Lower leg skin (tissue), 4 donors: ENCODE measurements around the gene TCTN1. TPM values are rescaled to one million over a fixed set of nuclear protein-coding genes. Genes with fewer than 3 reads are reported as not detected.

Experiments
- DNase-seq, 2 donors: peaks; one replicate each; pipeline ENCODE4 v3.0.0-alpha.2; 2019; ENCODE audit warnings: low spot score in 2 of 2
- H3K4me3 ChIP-seq: fragments of 200-600 bp; sonication (generic); 2 replicates; pipeline ENCODE4 v1.5.1; 2017; ENCODE audit warnings: mild to moderate bottlenecking, low read depth; ENCODE audit not compliant: poor library complexity, severe bottlenecking
- CTCF ChIP-seq, 3 donors: fragments of 450-650 bp; IDR thresholded peaks; one replicate each; pipeline ENCODE4 v1.5.1; 2016; ENCODE audit warnings: antibody characterized with exemption in 3 of 3, mild to moderate bottlenecking in 3 of 3, moderate library complexity in 2 of 3
- POLR2A ChIP-seq, 2 donors: fragments of 450-650 bp; IDR thresholded peaks; one replicate each; pipeline ENCODE4 v1.6.1; 2016 to 2017; ENCODE audit warnings: antibody characterized with exemption in 2 of 2, mild to moderate bottlenecking in 1 of 2, moderate library complexity in 1 of 2
- WGBS, 2 donors: methylation state at CpG; one replicate each; pipeline ENCODE4 v1.1.5; 2018; 5-methylcytosine and 5-hydroxymethylcytosine counted together
- intact Hi-C: fragments of 100-400 bp; cut with DNase I; formaldehyde crosslinking; loops from one replicate; pipeline ENCODE4 v1.15.0; 2023; ENCODE audit warnings: low total_unique reads
- total RNA-seq, 4 donors: library from RNA; depleted of rRNA; stranded (reverse); fragments of >200 nt; gene quantifications; one replicate each; pipeline ENCODE4 v1.1.0, GENCODE V29; 2016

The TCTN1 gene
- total RNA-seq, 4 donors from 2014 or later, result 18.6 to 44.8 (median 24.7) TPM

GRCh38 chr12:110677982-110678381, 64.1 kb downstream of the TCTN1 start:
- TF ChIP-seq CTCF (IDR thresholded peaks at IDR 0.05), result no peak
- TF ChIP-seq POLR2A (IDR thresholded peaks at IDR 0.05), result no peak
- WGBS, 2 donors, result 89 to 94% methylated on average over 4 of the region's 4 CpGs

GRCh38 chr12:110679201-110679600, 65.3 kb downstream of the TCTN1 start:
- TF ChIP-seq POLR2A (IDR thresholded peaks at IDR 0.05) (no peak), CTCF (IDR thresholded peaks at IDR 0.05) (no peak)
- intact Hi-C loops, result no loop called here
- 95% methylated on average over 11 of the region's 12 CpGs for WGBS, 2 donors
- H3K4me3 ChIP-seq, result no peak overlapping the region
- no peak for DNase-seq

More at GRCh38 chr12:110677982-110678381, 64.1 kb downstream of the TCTN1 start:
- DNase-seq, result no peak
- no peak overlapping the region for H3K4me3 ChIP-seq
- intact Hi-C loops, result no loop called here

GRCh38 chr12:110680032-110680431, 66.1 kb downstream of the TCTN1 start:
- DNase-seq, result no peak
- intact Hi-C loops, result no loop called here
- no peak overlapping the region for H3K4me3 ChIP-seq
- WGBS, 2 donors, result 19 to 38% methylated on average over 1 of the region's 1 CpG
- TF ChIP-seq CTCF (IDR thresholded peaks at IDR 0.05), result no peak
- no peak for TF ChIP-seq POLR2A (IDR thresholded peaks at IDR 0.05)

GRCh38 chr12:110683888-110684287, 70.0 kb downstream of the TCTN1 start:
- TF ChIP-seq POLR2A (IDR thresholded peaks at IDR 0.05), result no peak
- no peak for TF ChIP-seq CTCF (IDR thresholded peaks at IDR 0.05)
- no peak for DNase-seq
- WGBS, 2 donors, result 97 to 100% methylated on average over 2 of the region's 2 CpGs
- intact Hi-C loops, result no loop called here
- no peak overlapping the region for H3K4me3 ChIP-seq

GRCh38 chr12:110684312-110684836, 70.4 kb downstream of the TCTN1 start:
- intact Hi-C loops, result no loop called here
- no peak for DNase-seq
- H3K4me3 ChIP-seq, result no peak overlapping the region
- WGBS, 2 donors, result 73 to 81% methylated on average over 7 of the region's 7 CpGs
- TF ChIP-seq POLR2A (IDR thresholded peaks at IDR 0.05) (no peak), CTCF (IDR thresholded peaks at IDR 0.05) (no peak)

GRCh38 chr12:110686294-110686903, 72.5 kb downstream of the TCTN1 start:
- WGBS, 2 donors, result 92 to 94% methylated on average over 3 of the region's 3 CpGs
- no peak overlapping the region for H3K4me3 ChIP-seq
- no peak for TF ChIP-seq CTCF (IDR thresholded peaks at IDR 0.05)
- no peak for TF ChIP-seq POLR2A (IDR thresholded peaks at IDR 0.05)
- intact Hi-C loops, result no loop called here
- no peak for DNase-seq
